H9 (cell line): ENCODE data around the gene ZNF17. TPM values are rescaled to one million over a fixed set of nuclear protein-coding genes. Genes with fewer than 3 reads are reported as not detected.

Source experiments
- DNase-seq: peaks from one replicate; pipeline ENCODE4 v3.0.0-alpha.2; 2017
- H2AFZ ChIP-seq: one replicate; pipeline ENCODE4 v1.6.1; 2013; ENCODE audit warnings: mild to moderate bottlenecking, low read length, control low read depth, moderate library complexity
- H2AK5ac ChIP-seq: 2 replicates; pipeline ENCODE4 v1.6.1; 2013; ENCODE audit warnings: low read length, control low read depth, mixed read lengths; ENCODE audit not compliant: insufficient read length
- H2BK120ac ChIP-seq: one replicate; pipeline ENCODE4 v1.6.1; 2013; ENCODE audit warnings: low read depth, mild to moderate bottlenecking, low read length, control low read depth, inconsistent platforms; ENCODE audit not compliant: poor library complexity, severe bottlenecking
- H2BK12ac ChIP-seq: 2 replicates; pipeline ENCODE4 v1.6.1; 2013; ENCODE audit warnings: low read length, control low read depth, mixed read lengths, low read depth; ENCODE audit not compliant: insufficient read length
- H2BK15ac ChIP-seq: 2 replicates; pipeline ENCODE4 v1.6.1; 2013; ENCODE audit warnings: low read depth, low read length, control low read depth
- H2BK20ac ChIP-seq: one replicate; pipeline ENCODE4 v1.6.1; 2013; ENCODE audit warnings: low read depth, mild to moderate bottlenecking, low read length, control low read depth, inconsistent platforms; ENCODE audit not compliant: poor library complexity, severe bottlenecking
- H2BK5ac ChIP-seq: 2 replicates; pipeline ENCODE4 v1.6.1; 2013; ENCODE audit warnings: low read length, control low read depth, mixed read lengths; ENCODE audit not compliant: insufficient read length
- H3K14ac ChIP-seq: 2 replicates; pipeline ENCODE4 v1.6.1; 2013; ENCODE audit warnings: low read length, control low read depth; ENCODE audit not compliant: insufficient read depth
- H3K18ac ChIP-seq: 2 replicates; pipeline ENCODE4 v1.6.1; 2013; ENCODE audit warnings: low read depth, mild to moderate bottlenecking, mixed read lengths, low read length, control low read depth; ENCODE audit not compliant: insufficient read length
- H3K23ac ChIP-seq: 2 replicates; pipeline ENCODE4 v1.6.1; 2013; ENCODE audit warnings: low read length, control low read depth, mixed read lengths, low read depth; ENCODE audit not compliant: insufficient read length
- H3K23me2 ChIP-seq: 2 replicates; pipeline ENCODE4 v1.6.1; 2013; ENCODE audit warnings: low read depth, mild to moderate bottlenecking, mixed read lengths, low read length, control low read depth; ENCODE audit not compliant: insufficient read length, poor library complexity, severe bottlenecking
- H3K27ac ChIP-seq: 2 replicates; pipeline ENCODE4 v1.5.1; 2013; ENCODE audit warnings: low read length, control low read depth, mixed read lengths, low read depth; ENCODE audit not compliant: insufficient read length
- H3K27me3 ChIP-seq: 2 replicates; pipeline ENCODE4 v1.6.1; 2013; ENCODE audit warnings: low read length, control low read depth, inconsistent platforms; ENCODE audit not compliant: insufficient read depth
- H3K4ac ChIP-seq: 2 replicates; pipeline ENCODE4 v1.6.1; 2013; ENCODE audit warnings: low read depth, mild to moderate bottlenecking, control low read depth, inconsistent platforms, low read length, moderate library complexity
- H3K4me1 ChIP-seq: 2 replicates; pipeline ENCODE4 v1.6.1; 2013; ENCODE audit warnings: low read length, control low read depth, inconsistent platforms; ENCODE audit not compliant: insufficient read depth
- H3K4me2 ChIP-seq: 2 replicates; pipeline ENCODE4 v1.6.1; 2013; ENCODE audit warnings: low read length, control low read depth, mixed read lengths; ENCODE audit not compliant: insufficient read length, insufficient read depth
- H3K56ac ChIP-seq: 2 replicates; pipeline ENCODE4 v1.6.1; 2013; ENCODE audit warnings: low read depth, mild to moderate bottlenecking, mixed read lengths, low read length, control low read depth; ENCODE audit not compliant: insufficient read length
- H3K79me1 ChIP-seq: 2 replicates; pipeline ENCODE4 v1.6.1; 2013; ENCODE audit warnings: low read depth, mild to moderate bottlenecking, moderate library complexity, low read length, control low read depth, inconsistent platforms; ENCODE audit not compliant: insufficient read depth, poor library complexity, severe bottlenecking
- H3K79me2 ChIP-seq: 2 replicates; pipeline ENCODE4 v1.6.1; 2013; ENCODE audit warnings: low read length, control low read depth, inconsistent platforms; ENCODE audit not compliant: insufficient read depth
- H3K9ac ChIP-seq: 2 replicates; pipeline ENCODE4 v1.6.1; 2013; ENCODE audit warnings: low read length, control low read depth, mixed read lengths; ENCODE audit not compliant: insufficient read length; ENCODE audit errors: extremely low read depth
- H3K9me3 ChIP-seq: one replicate; pipeline ENCODE4 v1.6.1; 2013; ENCODE audit warnings: low read depth, low read length, inconsistent platforms; ENCODE audit not compliant: control insufficient read depth
- H3T11ph ChIP-seq: one replicate; pipeline ENCODE4 v1.6.1; 2013; ENCODE audit warnings: mild to moderate bottlenecking, low read length, control low read depth, inconsistent platforms
- H4K20me1 ChIP-seq: one replicate; pipeline ENCODE4 v1.6.1; 2013; ENCODE audit not compliant: control insufficient read depth, insufficient read length, insufficient read depth
- H4K5ac ChIP-seq: 2 replicates; pipeline ENCODE4 v1.6.1; 2013; ENCODE audit warnings: low read depth, mild to moderate bottlenecking, mixed read lengths, low read length, control low read depth; ENCODE audit not compliant: insufficient read length
- H4K8ac ChIP-seq: replicated peaks from 2 replicates; pipeline ENCODE4 v1.6.1; 2013; ENCODE audit warnings: low read length, control low read depth, mixed read lengths, low read depth; ENCODE audit not compliant: insufficient read length
- H4K91ac ChIP-seq: 2 replicates; pipeline ENCODE4 v1.6.1; 2013; ENCODE audit warnings: low read depth, mild to moderate bottlenecking, moderate library complexity, mixed read lengths, low read length, control low read depth; ENCODE audit not compliant: insufficient read length
- H3K27ac Mint-ChIP-seq, 3 experiments: 2 replicates in 2 of 3; 3 replicates in 1 of 3; pipeline ENCODE4 v1.8.0; 2020 to 2021; ENCODE audit warnings: mixed read lengths in 3 of 3, mild to moderate bottlenecking in 1 of 3, moderate library complexity in 1 of 3
- H3K27me3 Mint-ChIP-seq: 2 replicates; pipeline ENCODE4 v1.8.0; 2021; ENCODE audit warnings: low read depth, mild to moderate bottlenecking, moderate library complexity, mixed read lengths
- H3K36me3 Mint-ChIP-seq, 3 experiments: 2 replicates in 2 of 3; 3 replicates in 1 of 3; pipeline ENCODE4 v1.8.0; 2020 to 2021; ENCODE audit warnings: low read depth in 3 of 3, mixed read lengths in 3 of 3; ENCODE audit not compliant: insufficient read depth in 1 of 3
- H3K4me1 Mint-ChIP-seq, 2 experiments: 2 replicates each; pipeline ENCODE4 v1.8.0; 2020; ENCODE audit warnings: mixed read lengths in 2 of 2
- H3K4me3 Mint-ChIP-seq, 2 experiments: 2 replicates in 1 of 2; 3 replicates in 1 of 2; pipeline ENCODE4 v1.8.0; 2020 to 2021; ENCODE audit warnings: mild to moderate bottlenecking in 2 of 2, mixed read lengths in 2 of 2, moderate library complexity in 1 of 2
- H3K9me3 Mint-ChIP-seq, 2 experiments: 2 replicates in 1 of 2; 3 replicates in 1 of 2; pipeline ENCODE4 v1.8.0; 2020; ENCODE audit warnings: mild to moderate bottlenecking in 2 of 2, mixed read lengths in 2 of 2, moderate library complexity in 1 of 2
- WGBS: extraction: QIAGEN DNeasy Blood & Tissue Kit; methylation state at CpG from one replicate; pipeline ENCODE4 v1.1.7; 2013; ENCODE audit warnings: missing lambda C conversion rate, low lambda C conversion rate, mixed read lengths; ENCODE audit not compliant: insufficient read length; ENCODE audit errors: extremely low coverage; 5-methylcytosine and 5-hydroxymethylcytosine counted together
- long read RNA-seq: library from polyadenylated mRNA; unstranded; transcript quantifications from one replicate; pipeline ENCODE4 v2.0.0, GENCODE V29; 2020
- total RNA-seq: library from RNA; stranded (reverse); gene quantifications from 2 replicates; pipeline ENCODE4 v1.2.1, GENCODE V29; 2021
- TF ChIP-seq, protein P1 (sequence below): fragments of 200-600 bp; sonication (generic); conservative IDR thresholded peaks from 3 replicates; pipeline ENCODE4 v1.8.0; 2021; ENCODE audit warnings: antibody characterized with exemption, mild to moderate bottlenecking

ZNF17 gene
- total RNA-seq, result 14.0 and 16.3 TPM in 2 replicates
- long read RNA-seq, transcript ZNF17-203 (3 exons, 533 nt), result minor isoform, 7 of 48 reads
- long read RNA-seq, transcript ZNF17-205 (2 exons, 433 nt), result minor isoform, 9 of 48 reads
- long read RNA-seq, transcript ZNF17-206 (3 exons, 2,524 nt), result minor isoform, 5 of 48 reads
- long read RNA-seq, transcript ZNF17-201 (4 exons, 2,716 nt), result major isoform, 26 of 48 reads
- long read RNA-seq, partial matches to known transcripts, result 1 of 48 reads
- long read RNA-seq, other reads (novel, unspliced or antisense), result 0 of 48 reads

DNA sequence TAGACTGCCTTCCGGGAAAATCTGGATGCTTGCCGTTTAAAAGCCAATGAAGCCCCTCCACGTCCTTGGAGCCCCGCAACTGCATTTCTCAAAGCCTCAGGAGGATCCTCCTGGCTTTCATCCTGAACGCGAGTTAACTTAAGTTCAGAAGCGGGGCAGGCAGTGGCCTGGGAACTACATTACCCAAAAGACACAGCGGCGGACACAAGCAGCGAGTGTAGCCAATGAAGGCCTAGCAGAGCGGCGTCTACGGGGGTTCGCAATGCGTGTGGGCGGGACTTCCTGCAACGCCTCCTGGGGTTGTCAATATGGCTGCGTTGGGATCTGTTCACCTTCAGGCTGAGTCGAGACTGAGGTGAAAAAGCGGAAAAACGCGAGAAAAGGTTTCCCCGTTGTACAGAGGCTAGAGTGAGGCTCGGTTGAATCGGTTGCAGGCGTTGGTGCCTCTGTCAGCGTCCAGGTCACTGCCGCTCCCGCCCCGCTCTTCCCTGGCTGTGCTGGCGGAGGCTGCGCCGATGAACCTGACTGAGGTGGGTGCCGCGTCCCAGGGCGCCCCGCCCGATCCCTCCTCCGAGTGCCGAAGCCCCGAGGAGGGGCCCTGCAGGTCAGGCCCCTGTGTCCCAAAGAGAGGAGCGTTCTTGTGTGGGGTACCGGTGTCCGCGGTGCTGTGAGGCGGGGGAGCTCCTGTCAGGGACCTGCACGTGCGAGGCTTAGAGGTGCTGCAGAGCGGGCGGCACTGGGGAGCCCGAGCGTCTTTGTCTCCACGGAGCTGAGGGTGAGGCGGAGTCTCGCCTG, at the start of gene ZNF17:
ZNF17 (plus strand) TSS at position 285 of the 795 bp plus-strand sequence. CDS start 2,455 bp downstream, outside the sequence.
- no peak within 1 kb of the TSS for H2BK5ac ChIP-seq
- TF ChIP-seq, protein P1, sequence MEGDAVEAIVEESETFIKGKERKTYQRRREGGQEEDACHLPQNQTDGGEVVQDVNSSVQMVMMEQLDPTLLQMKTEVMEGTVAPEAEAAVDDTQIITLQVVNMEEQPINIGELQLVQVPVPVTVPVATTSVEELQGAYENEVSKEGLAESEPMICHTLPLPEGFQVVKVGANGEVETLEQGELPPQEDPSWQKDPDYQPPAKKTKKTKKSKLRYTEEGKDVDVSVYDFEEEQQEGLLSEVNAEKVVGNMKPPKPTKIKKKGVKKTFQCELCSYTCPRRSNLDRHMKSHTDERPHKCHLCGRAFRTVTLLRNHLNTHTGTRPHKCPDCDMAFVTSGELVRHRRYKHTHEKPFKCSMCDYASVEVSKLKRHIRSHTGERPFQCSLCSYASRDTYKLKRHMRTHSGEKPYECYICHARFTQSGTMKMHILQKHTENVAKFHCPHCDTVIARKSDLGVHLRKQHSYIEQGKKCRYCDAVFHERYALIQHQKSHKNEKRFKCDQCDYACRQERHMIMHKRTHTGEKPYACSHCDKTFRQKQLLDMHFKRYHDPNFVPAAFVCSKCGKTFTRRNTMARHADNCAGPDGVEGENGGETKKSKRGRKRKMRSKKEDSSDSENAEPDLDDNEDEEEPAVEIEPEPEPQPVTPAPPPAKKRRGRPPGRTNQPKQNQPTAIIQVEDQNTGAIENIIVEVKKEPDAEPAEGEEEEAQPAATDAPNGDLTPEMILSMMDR, result no peak
- Mint-ChIP-seq H3K36me3 (peaks cover 2 to 13% (median 4%) of the 10 kb centered on the region in 3 experiments; a peak in 3 of 7 replicates), H3K27me3 (no peaks in the 10 kb centered on the region; the same call in none of the 2 replicates), H3K9me3 (peaks cover 0 to 3% of the 10 kb centered on the region in 2 experiments; a peak in 1 of 5 replicates), H3K27ac (peak within 1 kb of the TSS; percentile 41 to 87 (median 80); a peak in 5 of 7 replicates), H3K4me1 (peaks cover 11 to 12% of the 10 kb centered on the region in 2 experiments), H3K4me3 (peak within 1 kb of the TSS; percentile 95 to 96)
- H3K18ac ChIP-seq, result no peak within 1 kb of the TSS
- peaks cover 13% of the 10 kb centered on the region for H3K23me2 ChIP-seq
- H3K27me3 ChIP-seq, result no peaks in the 10 kb centered on the region
- H4K5ac ChIP-seq, result no peak within 1 kb of the TSS
- H3K4me2 ChIP-seq, result peak within 1 kb of the TSS; percentile 87
- H4K20me1 ChIP-seq, result no peaks in the 10 kb centered on the region
- H2AFZ ChIP-seq, result peak within 1 kb of the TSS; percentile 91
- no peak within 1 kb of the TSS for H3K56ac ChIP-seq
- no peak within 1 kb of the TSS for H4K8ac ChIP-seq
- peak; percentile 95 for DNase-seq
- no peak within 1 kb of the TSS for H3T11ph ChIP-seq
- no peak within 1 kb of the TSS for H4K91ac ChIP-seq
- no peak within 1 kb of the TSS for H2BK120ac ChIP-seq
- no CpG with 5 or more reads among the region's 55 CpGs for WGBS
- no peak within 1 kb of the TSS for H2BK15ac ChIP-seq
- H2BK12ac ChIP-seq, result no peak within 1 kb of the TSS
- no peaks in the 10 kb centered on the region for H3K9me3 ChIP-seq
- no peak within 1 kb of the TSS for H3K4ac ChIP-seq
- no peaks in the 10 kb centered on the region for H3K79me1 ChIP-seq
- H3K9ac ChIP-seq, result peak within 1 kb of the TSS; percentile 86
- H2BK20ac ChIP-seq, result no peak within 1 kb of the TSS
- no peak within 1 kb of the TSS; the same call in 1 of the 2 replicates for H3K14ac ChIP-seq
- H3K79me2 ChIP-seq, result no peaks in the 10 kb centered on the region; the same call in 1 of the 2 replicates
- H3K4me1 ChIP-seq, result peaks cover 2% of the 10 kb centered on the region; the same call in 1 of the 2 replicates
- H3K27ac ChIP-seq, result no peak within 1 kb of the TSS
- no peak within 1 kb of the TSS for H3K23ac ChIP-seq
- H2AK5ac ChIP-seq, result no peak within 1 kb of the TSS
